VCaP (cell line): Measurements from ENCODE around the gene KLHL18.
"Not testable (repeated sequence)": the region's sequence is repeated elsewhere in the genome, so short reads cannot be mapped to it uniquely, and the experiment has no call there.

Experiments used
- H3K27ac ChIP-seq: fragments of 450-650 bp; 2 replicates; pipeline ENCODE4 v1.5.1; 2017
- TF ChIP-seq, protein P1 (sequence below): fragments of 450-650 bp; conservative IDR thresholded peaks from 2 replicates; pipeline ENCODE4 v1.5.1; 2017; ENCODE audit warnings: mild to moderate bottlenecking, moderate library complexity

KLHL18 gene

DNA sequence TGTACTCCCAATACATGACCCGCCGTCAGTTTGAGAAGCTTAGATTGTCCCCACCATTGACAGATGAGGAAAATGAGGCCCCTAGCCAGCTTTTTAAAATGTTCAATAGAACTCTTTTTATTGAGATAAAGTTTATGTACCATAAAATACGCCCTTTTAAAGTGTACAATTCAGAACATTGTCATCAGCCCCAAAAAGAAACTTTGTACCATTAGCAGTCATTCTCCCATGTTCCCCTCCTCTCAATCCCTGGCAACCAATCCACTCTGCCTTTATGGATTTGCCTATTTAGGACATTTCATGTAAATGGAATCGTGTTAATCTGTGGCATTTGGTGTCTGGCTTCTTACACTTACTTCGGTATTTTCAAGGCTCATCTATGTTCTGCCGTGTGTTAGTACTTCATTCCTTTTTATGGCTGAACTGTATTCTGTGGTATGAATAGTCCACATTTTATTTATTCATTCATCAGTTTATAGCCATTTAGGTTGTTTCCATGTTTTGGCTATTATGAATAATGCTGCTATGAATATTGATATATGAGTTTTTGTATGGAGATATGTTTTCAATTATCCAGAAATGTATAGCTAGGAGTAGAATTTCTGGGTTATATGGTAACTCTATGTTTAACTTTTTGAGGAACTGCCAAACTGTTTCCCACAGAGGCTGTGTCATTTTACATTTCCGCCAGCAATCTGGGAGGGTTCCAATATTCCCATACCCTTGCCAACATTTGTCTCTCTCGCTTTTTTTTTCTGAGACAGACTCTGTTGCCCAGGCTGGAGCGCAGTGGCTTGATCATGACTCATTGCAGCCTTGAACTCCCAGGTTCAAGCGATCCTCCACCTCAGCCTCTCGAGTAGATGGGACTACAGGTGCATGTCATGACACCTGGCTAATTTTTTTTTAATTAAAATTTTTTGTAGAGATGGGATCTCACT is 82.7 kb downstream of the KLHL18 start:
- peak overlapping the region; percentile 63 for H3K27ac ChIP-seq
- TF ChIP-seq, protein P1, sequence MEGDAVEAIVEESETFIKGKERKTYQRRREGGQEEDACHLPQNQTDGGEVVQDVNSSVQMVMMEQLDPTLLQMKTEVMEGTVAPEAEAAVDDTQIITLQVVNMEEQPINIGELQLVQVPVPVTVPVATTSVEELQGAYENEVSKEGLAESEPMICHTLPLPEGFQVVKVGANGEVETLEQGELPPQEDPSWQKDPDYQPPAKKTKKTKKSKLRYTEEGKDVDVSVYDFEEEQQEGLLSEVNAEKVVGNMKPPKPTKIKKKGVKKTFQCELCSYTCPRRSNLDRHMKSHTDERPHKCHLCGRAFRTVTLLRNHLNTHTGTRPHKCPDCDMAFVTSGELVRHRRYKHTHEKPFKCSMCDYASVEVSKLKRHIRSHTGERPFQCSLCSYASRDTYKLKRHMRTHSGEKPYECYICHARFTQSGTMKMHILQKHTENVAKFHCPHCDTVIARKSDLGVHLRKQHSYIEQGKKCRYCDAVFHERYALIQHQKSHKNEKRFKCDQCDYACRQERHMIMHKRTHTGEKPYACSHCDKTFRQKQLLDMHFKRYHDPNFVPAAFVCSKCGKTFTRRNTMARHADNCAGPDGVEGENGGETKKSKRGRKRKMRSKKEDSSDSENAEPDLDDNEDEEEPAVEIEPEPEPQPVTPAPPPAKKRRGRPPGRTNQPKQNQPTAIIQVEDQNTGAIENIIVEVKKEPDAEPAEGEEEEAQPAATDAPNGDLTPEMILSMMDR = no peak

DNA sequence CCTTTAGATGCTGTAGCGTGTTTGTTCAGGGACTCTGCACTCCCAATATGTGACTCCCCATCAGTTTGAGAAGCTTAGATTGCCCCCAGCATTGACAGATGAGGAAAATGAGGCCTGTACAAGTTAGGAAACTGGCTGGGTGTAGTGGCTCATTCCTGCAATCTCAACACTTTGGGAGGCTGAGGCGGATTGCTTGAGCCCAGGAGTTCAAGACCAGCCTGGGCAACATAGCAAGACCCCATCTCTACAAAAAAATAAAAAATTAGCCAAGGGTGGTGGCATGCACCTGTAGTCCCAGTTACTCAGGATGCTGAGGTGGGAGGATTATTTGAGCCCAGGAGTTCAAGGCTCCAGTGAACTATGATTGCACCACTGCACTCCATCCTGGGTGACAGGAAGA is 84.1 kb downstream of the KLHL18 start:
- TF ChIP-seq, protein P1 = no peak
- no peak overlapping the region for H3K27ac ChIP-seq

DNA sequence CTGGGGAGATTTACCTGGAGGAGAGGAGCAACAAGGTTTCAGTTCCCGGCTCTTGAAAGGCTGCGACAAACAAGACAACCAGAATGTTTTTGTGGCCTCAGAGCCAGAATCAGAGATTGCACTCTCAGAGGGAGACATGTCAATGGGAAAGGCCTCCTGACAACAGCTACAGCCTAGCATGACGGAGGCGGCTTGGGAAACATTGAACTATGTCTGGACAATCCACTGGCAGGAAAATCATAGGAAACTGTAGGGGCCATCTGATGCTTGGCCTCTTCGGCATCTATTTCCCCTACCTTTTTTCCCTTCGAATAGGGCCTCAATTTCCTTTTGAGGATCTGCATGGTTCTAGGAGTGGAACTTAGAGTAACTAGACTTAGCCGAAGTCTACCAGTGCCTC is 84.9 kb downstream of the KLHL18 start:
- TF ChIP-seq, protein P1 = no peak
- H3K27ac ChIP-seq = no peak overlapping the region

DNA sequence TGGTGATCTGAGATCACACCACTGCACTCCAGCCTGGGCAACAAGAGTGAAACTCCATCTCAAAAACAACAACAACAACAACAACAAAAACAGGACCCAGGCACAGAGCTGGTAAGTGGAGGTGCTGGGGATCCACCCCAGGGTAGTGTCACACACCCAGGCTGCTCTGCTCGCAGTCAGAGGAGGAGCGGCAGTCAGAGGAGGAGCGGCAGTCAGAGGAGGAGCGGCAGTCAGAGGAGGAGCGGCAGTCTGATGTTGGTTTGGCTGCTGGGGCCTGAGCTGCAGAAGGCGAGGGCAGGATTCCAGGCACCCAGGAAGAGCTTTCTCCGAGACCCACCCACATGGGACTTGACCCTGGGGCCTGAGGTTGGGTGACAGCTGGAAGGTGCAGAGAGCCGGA is 87.3 kb downstream of the KLHL18 start:
- H3K27ac ChIP-seq = not testable (repeated sequence)

DNA sequence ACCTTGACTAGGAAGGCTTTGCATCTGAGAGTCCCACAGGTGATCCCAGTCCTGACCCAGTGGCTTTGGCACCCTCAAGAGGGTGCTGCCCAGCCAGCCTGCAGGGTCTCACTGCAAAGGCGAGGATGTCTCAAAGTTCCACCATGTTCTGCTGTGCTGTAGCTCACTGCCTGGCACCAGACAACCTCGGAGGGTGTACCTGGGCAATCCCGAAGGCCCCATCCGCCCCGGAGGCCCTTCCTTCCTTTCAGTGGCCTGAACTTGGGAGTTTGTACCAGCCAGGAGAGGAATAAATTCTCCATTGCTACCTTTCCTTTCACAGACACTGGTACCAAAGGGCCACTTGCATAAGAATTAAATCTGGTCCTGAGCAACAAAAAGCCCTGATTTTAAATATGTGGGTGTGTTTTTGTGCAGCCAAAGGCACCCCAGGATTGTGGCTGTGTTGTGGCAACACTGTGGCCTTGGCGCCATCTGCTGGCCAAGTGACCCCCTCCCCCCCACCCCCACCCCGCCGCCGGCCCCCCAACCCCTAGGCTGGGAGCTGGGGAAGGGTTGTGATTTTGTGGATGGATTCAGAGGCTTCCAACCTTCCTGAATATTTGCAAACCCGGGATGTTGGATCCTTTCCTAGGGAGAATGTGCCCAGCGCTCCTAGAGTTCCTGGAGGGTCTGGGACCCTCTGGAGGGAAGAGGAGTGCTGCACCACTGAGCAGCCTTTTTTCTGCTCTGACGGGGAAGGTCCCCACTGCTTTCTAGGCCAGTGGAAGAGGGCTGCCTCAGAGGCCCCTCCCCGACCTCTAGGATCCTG is 88.3 kb downstream of the KLHL18 start:
- no peak overlapping the region for H3K27ac ChIP-seq
- TF ChIP-seq, protein P1 = peak; percentile 76

DNA sequence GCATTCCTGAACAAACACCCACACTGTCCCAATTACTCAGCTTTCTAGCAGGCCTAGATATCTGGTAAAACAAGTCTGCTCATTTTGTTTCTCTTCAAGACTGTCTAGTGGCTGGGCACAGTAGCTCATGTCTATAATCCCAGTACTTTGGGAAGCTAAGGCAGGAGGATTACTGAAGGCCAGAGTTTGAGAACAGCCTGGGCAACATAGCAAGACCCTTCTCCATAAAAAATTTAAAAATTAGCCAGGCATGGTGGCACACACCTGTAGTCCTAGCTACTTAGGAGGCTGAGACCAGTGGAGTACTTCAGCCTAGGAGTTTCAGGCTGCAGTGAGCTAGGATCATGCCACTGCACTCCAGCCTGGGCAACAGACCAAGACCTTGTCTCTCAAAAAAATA is 91.8 kb downstream of the KLHL18 start:
- TF ChIP-seq, protein P1 = no peak
- H3K27ac ChIP-seq = no peak overlapping the region

DNA sequence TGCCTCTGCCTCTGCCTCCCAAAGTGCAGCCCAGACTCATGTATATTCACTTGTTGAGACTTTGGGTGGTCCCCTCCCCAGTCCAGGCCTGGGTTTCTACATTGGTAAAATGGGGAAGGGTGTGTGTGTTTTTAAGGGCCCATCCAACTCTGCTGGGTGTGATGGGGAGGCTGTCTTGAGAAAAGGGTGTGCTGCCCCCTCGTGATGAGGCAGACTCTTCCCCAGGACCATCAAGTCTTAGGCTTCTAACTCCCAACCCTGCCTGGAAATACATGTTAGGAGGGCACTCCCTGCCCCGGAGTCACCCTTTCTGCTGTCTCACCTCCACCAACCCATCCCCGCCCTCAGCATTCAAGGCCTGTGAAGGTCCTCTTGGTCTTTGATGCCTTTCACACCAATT is 93.6 kb downstream of the KLHL18 start:
- H3K27ac ChIP-seq = no peak overlapping the region
- TF ChIP-seq, protein P1 = no peak

DNA sequence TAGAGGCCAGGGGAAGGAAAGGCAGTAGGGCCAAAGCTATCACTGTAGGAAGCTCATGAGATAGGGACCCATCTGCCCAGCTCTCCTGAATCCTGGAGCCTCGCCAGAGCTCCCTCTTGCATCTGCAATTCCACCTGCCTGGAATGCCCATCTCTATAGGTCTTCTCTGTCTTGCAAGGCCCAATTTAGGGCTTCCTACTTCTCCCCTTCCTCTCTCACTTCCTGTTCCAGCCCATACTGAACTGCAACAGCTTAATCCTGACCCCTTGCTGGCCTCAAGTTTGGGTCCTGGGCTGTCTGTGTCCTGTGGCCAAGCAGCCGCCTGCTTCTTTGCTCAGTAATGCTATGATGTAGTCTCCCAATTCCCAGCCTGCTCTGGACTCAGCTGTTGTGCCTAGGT is 94.4 kb downstream of the KLHL18 start:
- TF ChIP-seq, protein P1 = no peak
- H3K27ac ChIP-seq = no peak overlapping the region
